Measurements from ENCODE around the gene NRG4.

DNA sequence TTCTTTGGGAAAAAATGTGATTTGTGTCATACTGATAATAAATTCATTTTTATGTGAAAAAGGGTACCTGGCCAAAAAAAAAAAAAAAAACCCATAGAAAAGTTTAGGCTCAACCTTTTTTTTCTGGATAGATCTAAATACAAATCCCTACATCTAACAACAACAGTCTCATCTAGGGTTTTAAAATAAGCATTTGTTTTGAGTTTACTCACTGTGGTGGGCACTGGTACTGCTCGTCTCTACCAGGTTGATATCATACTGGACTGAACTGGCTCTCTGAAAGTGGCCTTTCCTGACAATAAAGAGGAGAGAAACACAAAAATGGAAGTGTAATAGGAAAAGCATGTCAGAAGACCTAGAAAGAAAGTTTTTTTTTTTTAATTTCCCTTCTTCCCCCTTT is 56.5 kb downstream of the NRG4 start:
- TF ChIP-seq, protein P1, sequence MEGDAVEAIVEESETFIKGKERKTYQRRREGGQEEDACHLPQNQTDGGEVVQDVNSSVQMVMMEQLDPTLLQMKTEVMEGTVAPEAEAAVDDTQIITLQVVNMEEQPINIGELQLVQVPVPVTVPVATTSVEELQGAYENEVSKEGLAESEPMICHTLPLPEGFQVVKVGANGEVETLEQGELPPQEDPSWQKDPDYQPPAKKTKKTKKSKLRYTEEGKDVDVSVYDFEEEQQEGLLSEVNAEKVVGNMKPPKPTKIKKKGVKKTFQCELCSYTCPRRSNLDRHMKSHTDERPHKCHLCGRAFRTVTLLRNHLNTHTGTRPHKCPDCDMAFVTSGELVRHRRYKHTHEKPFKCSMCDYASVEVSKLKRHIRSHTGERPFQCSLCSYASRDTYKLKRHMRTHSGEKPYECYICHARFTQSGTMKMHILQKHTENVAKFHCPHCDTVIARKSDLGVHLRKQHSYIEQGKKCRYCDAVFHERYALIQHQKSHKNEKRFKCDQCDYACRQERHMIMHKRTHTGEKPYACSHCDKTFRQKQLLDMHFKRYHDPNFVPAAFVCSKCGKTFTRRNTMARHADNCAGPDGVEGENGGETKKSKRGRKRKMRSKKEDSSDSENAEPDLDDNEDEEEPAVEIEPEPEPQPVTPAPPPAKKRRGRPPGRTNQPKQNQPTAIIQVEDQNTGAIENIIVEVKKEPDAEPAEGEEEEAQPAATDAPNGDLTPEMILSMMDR (IDR thresholded peaks at IDR 0.05): no peak
- no peak for TF ChIP-seq EP300 (IDR thresholded peaks at IDR 0.05)
- TF ChIP-seq POLR2A (IDR thresholded peaks at IDR 0.05): no peak

Measured in ovary (tissue), 3 donors.